ENCODE measurements around the gene KLHL29. TPM values are rescaled to one million over a fixed set of nuclear protein-coding genes. Genes with fewer than 3 reads are reported as not detected.
A peak's percentile ranks its signal among the peaks of the same experiment; 100 is the strongest.

KLHL29 gene
- total RNA-seq, 6 experiments from 2014 or later = 1.2 to 10.2 (median 6.4) TPM

GRCh38 chr2:23449413-23449812, 64.4 kb downstream of the KLHL29 start:
- H3K27me3 ChIP-seq = no peaks in the 10 kb centered on the region
- no peaks in the 10 kb centered on the region for H3K4me1 ChIP-seq
- no peaks in the 10 kb centered on the region for H3K9me3 ChIP-seq
- TF ChIP-seq POLR2A (IDR thresholded peaks at IDR 0.05) = no peak
- TF ChIP-seq CTCF (IDR thresholded peaks at IDR 0.05) = no peak
- no peak overlapping the region for H3K4me3 ChIP-seq
- H3K27ac ChIP-seq = no peak overlapping the region
- DNase-seq (no peak), ATAC-seq (peak in 2 of 4 donors; percentile 42 to 53)
- intact Hi-C loops (cut with DNase I) = no loop called here
- no peaks in the 10 kb centered on the region for H3K36me3 ChIP-seq

DNA sequence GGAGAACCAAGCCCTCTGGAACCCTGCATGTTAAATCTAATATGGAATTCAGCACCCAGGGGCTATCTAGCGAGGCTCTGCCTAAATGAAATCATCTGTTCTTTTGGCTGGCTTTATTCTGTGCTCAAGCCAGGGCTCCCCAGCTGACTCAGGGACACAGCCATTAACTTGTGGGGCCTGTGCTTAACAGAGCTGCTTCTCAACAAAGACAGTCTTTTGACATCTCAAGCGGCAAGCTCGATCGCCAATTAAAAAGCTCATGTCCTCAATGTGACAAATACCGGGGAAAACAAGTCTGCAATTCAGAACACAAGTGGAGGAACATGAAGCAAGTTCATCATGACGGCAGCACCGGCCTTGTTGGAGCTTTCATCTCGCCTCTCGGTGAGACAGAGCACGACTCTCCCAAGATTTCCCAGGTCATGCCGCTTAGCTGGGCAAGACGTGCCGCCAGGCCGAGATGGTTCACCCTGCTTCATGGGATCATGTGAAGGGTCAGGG, 64.9 kb downstream of the KLHL29 start:
- no peak overlapping the region for H3K27ac ChIP-seq
- no peak overlapping the region for H3K4me3 ChIP-seq
- intact Hi-C loops (cut with DNase I) = no loop called here
- DNase-seq (no peak), ATAC-seq (no peak)
- no peaks in the 10 kb centered on the region for H3K36me3 ChIP-seq
- WGBS (ENCODE audit: insufficient coverage, low coverage, low lambda C conversion rate, missing lambda C conversion rate) = 79% methylated on average over 6 of the region's 14 CpGs
- H3K4me1 ChIP-seq = no peaks in the 10 kb centered on the region
- no peaks in the 10 kb centered on the region for H3K27me3 ChIP-seq
- H3K9me3 ChIP-seq = no peaks in the 10 kb centered on the region
- no peak for TF ChIP-seq POLR2A (IDR thresholded peaks at IDR 0.05)
- TF ChIP-seq CTCF (IDR thresholded peaks at IDR 0.05) = no peak

- no peaks in the 10 kb centered on the region for H3K9me3 ChIP-seq
- intact Hi-C loops (cut with DNase I) = no loop called here
- TF ChIP-seq POLR2A (IDR thresholded peaks at IDR 0.05) (no peak), CTCF (IDR thresholded peaks at IDR 0.05) (no peak)
- H3K4me1 ChIP-seq = no peaks in the 10 kb centered on the region
- WGBS (ENCODE audit: insufficient coverage, low coverage, low lambda C conversion rate, missing lambda C conversion rate) = 74% methylated on average over 3 of the region's 5 CpGs
- ATAC-seq = no peak
- H3K4me3 ChIP-seq = no peak overlapping the region
- no peaks in the 10 kb centered on the region for H3K27me3 ChIP-seq
- H3K27ac ChIP-seq = no peak overlapping the region
- no peak for DNase-seq
- no peaks in the 10 kb centered on the region for H3K36me3 ChIP-seq
Observed at GRCh38 chr2:23452372-23452771, 67.4 kb downstream of the KLHL29 start.

DNA sequence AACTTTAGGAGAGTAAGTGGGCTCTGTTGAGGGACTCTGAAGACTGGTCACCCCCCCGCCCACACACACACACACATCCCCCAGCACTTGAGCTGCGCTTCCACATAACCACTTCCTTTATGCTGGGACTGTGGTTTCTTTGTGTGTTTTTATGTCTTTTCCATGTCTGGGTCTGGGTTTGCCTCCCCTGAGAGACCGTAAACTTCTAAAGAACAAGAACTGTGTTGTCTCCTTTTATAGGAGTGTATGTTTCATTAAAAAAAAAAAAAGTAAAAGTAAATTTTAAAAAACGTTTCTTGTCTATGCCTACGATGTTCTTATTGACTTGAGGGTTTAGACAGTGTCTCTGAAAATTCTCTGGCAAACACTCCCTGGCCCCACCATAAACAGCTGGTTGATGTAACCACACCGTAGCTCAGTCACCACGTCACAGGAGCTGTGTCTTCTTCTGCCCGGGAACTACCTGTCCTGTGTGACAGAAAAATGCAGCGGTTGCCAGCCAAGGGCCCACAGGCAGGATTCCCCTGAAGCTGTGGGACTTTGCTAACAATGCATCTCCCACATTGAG, 68.0 kb downstream of the KLHL29 start:
- no peaks in the 10 kb centered on the region for H3K27me3 ChIP-seq
- ATAC-seq (no peak), DNase-seq (no peak)
- H3K27ac ChIP-seq = no peak overlapping the region
- no peaks in the 10 kb centered on the region for H3K4me1 ChIP-seq
- no peaks in the 10 kb centered on the region for H3K9me3 ChIP-seq
- WGBS (ENCODE audit: insufficient coverage, low coverage, low lambda C conversion rate, missing lambda C conversion rate) = 58% methylated on average over 8 of the region's 9 CpGs
- H3K36me3 ChIP-seq = no peaks in the 10 kb centered on the region
- no peak overlapping the region for H3K4me3 ChIP-seq
- intact Hi-C loops (cut with DNase I) = no loop called here
- TF ChIP-seq CTCF (IDR thresholded peaks at IDR 0.05) (no peak), POLR2A (IDR thresholded peaks at IDR 0.05) (no peak)

- no peak for ATAC-seq
- Histone ChIP-seq H3K27ac (no peak overlapping the region), H3K4me3 (no peak overlapping the region), H3K4me1 (no peaks in the 10 kb centered on the region), H3K9me3 (no peaks in the 10 kb centered on the region), H3K27me3 (no peaks in the 10 kb centered on the region), H3K36me3 (no peaks in the 10 kb centered on the region)
- 69% methylated on average over 3 of the region's 8 CpGs for WGBS (ENCODE audit: insufficient coverage, low coverage, low lambda C conversion rate, missing lambda C conversion rate)
- DNase-seq = no peak
- TF ChIP-seq POLR2A (IDR thresholded peaks at IDR 0.05) (no peak), CTCF (IDR thresholded peaks at IDR 0.05) (no peak)
- intact Hi-C loops (cut with DNase I) = no loop called here
Observed at GRCh38 chr2:23453432-23453831, 68.5 kb downstream of the KLHL29 start.
